Activated CD4-positive, alpha-beta T cell treated with anti-CD3 and anti-CD28 coated beads for 1 hour (primary cell): ENCODE data around the gene LAMA3.

Experiments used
- DNase-seq: peaks from one replicate; pipeline ENCODE4 v3.0.0-alpha.2; 2020

The LAMA3 gene

GRCh38 chr18:23945416-23946079 lies 256.3 kb downstream of the LAMA3 start:
- no peak for DNase-seq

DNA sequence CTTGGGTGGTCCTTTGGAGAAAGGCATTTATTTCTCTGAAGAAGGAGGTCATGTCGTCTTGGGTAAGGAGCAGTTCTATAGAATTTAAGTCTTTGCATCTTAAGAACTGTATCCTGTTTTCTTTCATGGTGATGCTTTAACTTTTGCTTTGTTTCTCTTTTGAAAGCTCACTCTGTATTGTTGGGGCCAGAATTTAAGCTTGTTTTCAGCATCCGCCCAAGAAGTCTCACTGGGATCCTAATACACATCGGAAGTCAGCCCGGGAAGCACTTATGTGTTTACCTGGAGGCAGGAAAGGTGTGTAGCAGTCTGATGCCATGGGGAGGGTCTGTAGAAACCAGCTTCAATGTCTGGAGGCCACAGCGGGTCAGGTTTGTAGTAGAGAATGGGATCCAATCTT lies 260.6 kb downstream of the LAMA3 start:
- DNase-seq: no peak

DNA sequence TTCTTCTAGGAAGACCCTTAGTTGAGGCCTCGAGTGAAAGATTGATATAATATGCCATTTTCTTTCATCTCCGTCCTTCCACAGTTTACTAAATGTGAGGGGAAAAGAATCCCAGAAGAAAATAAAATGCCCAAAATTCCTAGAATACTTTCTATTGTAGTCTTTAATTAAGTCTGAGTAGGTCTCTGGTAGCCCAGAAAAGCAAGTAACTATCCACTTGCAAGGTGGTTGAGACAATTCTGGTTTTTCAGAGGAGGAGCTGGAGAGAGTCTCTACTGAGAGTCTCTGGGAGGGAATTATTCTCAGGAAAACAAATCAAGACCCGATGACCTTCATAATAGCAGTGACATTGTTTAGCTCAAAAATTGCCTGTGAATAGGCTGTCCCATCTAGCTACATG lies 261.4 kb downstream of the LAMA3 start:
- no peak for DNase-seq

- DNase-seq: no peak
These were observed 262.0 kb downstream of the LAMA3 start for GRCh38 chr18:23951206-23951605.

DNA sequence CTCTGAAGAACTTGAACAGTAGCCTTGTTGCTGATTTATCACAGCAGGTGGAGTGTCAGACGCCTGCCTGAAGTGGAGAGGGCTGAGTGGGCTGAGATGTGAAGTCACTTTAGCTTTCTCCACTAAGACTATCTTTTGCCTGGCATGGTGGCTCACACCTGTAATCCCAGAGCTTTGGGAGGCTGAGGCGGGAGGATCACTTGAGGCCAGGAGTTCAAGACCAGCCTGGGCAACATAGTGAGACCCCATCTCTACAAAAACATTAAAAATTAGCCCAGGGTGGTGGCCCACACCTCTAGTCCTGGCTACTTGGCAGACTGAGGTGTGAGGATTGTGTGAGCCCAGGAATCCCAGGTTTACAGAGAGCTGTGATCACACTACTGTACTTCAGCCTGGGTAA lies 264.7 kb downstream of the LAMA3 start:
- no peak for DNase-seq

GRCh38 chr18:23956483-23956882 lies 267.2 kb downstream of the LAMA3 start:
- no peak for DNase-seq

- no peak for DNase-seq
These were observed 268.8 kb downstream of the LAMA3 start for GRCh38 chr18:23958036-23958435.

DNA sequence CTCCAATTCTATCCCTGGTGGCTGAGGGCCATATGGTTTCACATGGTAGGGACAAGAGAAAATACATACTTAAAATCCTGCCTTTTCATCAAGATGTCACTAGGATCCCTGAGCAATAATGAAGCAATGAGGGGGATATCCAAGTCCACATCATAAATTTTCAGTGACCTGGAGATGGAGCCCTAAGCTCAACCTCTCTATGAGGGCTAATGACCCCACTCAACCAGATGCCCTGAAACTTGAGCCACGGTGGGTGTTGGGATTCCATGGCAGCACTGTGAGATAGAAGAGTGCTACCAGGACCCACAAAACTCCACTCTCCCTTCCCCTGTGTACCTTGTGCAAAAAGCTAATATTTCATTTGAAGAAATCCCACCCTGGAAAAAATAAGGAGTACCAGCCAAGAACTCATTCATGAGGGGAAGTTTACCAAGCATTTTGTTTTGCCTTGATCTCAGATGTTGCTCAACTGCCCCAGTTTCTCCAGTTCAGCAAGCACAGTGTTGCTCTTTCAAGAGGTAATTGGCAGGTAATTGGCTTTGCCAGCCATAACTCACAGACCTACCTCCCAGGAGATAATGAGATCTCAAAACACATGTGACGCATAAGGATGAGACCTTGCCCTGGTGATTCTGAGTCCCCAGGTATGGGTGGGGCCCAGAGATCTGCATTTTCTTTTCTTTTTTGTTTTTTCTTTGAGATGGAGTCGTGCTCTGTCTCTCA lies 274.4 kb downstream of the LAMA3 start:
- DNase-seq: no peak

- no peak for DNase-seq
These were observed 275.3 kb downstream of the LAMA3 start for GRCh38 chr18:23964282-23965238.

DNA sequence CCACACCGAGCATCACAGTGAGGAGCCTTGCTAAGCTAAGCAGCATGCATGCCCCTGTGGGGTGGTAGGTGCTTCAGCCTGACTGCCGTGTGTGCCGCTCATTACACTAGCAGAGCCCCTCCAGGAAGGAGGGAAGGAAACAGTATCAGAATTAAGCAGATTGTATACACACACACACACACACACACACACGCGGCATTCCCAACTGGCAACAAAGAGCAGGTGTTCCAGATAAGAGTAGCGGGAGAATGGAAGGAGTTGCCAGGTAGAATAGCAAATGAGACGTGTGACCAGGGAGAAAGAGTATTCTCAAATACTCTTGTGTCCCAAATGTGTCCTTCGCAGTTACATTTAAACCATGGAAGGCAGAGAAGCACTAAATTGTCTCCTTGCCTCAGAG lies 277.7 kb downstream of the LAMA3 start:
- DNase-seq: no peak

DNA sequence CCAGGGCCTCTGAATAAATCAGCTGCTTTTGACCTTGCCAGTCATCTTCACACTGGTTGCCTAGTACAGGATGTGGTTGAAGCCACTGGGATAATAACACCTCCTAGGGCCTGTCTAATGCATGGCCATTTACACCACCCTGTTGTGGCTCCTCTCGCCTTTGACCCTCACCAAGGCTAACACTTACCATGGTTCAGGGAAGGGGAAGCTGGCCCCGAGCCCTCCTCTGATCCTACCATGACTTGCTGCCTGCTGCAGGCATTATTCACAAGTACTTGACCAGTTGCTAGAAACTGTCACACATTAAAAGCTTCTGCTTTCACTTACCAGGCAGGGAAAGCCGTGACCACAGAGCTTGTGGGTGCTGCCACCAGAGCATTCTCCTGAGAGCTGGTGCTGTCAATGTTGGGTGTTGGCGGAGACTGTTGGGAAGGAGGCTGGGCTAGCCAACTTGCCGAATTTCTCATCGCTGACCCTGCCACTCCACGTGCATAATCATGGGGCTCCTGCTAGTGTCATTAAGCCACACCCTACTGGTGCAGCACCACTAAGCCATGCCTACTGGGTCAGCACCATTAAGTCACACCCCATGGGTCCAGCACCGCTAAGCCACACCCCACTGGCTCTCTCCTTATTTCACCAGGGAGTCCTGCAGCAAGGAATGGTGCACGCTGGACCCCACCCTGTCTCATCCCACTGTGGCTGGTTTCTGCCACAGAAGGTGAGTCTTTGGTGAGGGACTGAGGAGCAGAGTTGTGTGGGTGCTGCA lies 278.3 kb downstream of the LAMA3 start:
- DNase-seq: no peak

DNA sequence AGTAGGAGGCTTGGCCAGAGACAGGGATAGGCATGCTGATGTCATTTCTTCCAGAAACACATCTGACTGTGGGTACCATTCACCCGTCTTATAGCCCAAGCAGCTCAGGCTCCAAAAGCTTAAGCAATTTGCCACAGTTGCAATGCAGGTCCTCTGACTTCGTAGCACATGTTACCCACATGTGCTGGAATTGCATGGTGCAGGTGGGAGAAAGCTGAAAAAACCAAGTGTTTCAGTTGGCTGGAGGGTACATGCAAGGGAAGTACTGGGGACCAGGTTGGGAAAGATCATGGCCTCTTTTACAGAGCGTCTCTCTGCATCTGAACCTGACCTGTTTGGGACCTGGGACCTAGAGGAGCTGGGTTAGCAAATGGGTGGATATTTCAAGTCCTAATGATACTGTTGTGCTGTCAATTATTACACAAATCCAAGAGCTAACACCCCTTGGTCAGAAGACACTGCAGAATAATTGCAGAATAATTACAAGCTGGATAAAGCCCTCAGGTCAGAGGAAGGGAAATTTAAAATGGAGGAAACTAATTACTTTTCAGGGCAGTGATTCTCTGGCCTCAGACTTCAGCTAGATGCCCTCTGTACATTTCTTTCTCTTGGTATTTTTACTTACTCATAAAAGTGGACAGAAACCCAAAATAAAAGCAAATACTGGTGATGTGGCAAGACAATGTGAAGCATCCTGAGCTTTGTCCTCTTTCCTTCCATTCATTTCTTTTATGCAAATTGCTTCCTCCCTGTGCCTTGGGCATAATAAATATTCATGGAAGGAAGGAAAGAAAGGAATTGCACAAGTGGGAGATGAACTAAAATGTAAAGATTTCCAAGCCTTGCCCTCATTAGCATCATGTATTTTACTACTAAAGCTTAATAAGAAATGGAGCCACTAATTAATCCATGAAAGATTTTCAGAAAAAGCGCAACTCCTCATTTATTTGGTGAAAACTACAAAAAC lies 279.7 kb downstream of the LAMA3 start:
- no peak for DNase-seq

DNA sequence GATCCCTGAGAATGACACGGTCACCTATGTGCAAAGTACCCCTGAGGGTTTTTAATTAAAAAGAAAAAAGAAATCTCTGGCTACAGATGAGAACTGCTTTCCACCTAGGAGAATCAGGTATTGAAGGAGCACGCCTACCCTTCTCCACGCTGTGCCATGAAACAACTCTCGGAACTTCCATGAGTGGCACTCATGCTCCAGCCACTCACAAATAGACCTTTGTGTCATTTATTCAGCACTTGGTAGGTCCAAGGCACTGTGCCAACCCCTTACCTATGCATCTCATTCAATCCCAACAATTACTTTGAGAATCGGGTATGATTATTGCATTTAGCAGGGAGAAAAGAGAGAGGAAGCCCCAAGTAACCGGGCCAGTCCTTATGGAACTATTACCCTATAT lies 280.4 kb downstream of the LAMA3 start:
- DNase-seq: no peak

DNA sequence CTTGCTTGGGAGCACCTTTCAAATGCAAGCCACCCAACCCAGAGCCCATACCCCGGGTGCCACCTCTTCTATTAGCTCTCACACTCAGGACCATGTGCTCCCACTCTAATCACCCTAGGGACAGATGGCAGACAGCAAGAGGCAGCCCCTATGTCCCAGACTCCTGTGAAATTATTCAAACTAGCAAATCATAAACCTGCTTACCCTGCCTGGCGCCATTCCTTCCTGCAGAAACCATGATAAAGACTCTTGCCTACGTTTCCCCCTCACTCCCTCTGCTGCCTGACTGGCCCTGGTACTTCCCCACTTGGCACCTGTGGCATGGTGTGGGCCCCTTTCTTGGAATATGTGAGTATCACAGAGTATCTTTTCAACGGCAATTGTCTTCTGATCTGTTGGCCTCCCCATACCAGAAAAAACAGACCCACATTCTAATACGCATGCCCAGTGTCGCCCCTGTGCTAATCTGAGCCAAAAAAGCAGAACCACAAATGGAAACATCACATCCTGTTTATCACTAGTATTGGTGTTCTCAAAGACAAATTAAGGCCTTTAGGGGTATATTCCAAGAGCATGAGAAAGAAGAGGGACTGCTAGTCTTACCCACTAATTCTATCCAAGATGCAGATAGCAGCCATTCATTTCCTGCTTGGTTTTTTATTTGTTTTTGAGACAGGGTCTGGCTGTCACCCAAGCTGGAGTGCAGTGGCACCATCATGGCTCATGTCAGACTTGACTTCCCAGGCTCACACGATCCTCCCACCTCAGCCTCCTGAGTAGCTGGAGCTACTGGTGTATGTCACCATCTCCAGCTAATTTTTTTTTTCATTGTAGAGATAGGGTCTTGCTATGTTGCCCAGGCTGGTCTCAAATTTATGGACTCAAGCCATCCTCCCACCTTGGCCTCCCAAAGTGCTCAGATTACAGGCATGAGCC lies 281.2 kb downstream of the LAMA3 start:
- peak; percentile 38 for DNase-seq

- DNase-seq: no peak
These were observed 281.8 kb downstream of the LAMA3 start for GRCh38 chr18:23971097-23971440.

- DNase-seq: no peak
These were observed 282.5 kb downstream of the LAMA3 start for GRCh38 chr18:23971666-23972230.

GRCh38 chr18:23972453-23972852 lies 283.2 kb downstream of the LAMA3 start:
- DNase-seq: no peak

- no peak for DNase-seq
These were observed 287.9 kb downstream of the LAMA3 start for GRCh38 chr18:23977103-23977502.

DNA sequence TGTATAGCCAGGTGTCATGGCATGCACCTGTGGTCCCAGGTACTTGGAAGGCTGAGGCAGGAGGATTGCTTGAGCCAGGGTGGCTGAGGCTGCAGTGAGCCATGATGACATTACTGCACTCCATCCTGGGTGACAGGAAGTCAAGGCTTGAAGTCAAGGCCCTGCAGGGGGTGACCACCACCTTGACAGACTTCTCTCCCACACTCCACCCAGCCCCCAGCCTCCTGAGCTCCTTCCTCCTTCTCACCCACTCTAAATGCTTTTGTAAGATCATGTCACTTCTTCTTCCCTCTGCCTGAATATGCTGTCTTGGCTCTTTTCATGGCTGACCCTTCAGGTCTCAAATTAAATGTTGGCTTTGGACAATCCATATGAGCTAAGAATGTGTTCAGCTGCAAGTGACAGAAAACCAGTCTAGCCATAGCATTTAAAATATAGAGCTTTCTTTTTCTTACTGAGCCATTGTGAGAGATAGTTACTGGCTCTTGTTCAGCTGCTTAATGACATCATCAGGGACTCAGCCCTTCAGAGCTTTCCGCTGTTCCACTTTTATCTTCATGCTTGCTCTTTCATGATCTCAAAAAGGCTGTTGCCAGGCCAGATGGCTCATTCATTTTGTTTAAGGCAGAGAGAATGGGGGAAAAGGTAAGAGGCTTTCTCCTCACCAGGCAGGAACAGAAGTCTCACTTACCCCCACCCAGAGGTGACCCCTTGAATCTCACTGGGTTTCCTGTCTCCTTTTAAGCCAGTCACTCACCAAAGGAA lies 288.6 kb downstream of the LAMA3 start:
- DNase-seq: no peak
